NCI-H1092 (cell line): ENCODE measurements around the gene GRIN2A.

Experiments used
- DNase-seq: peaks from one replicate; lab custom pipeline; 2025; lab: John Stamatoyannopoulos, UW

GRIN2A gene

DNA sequence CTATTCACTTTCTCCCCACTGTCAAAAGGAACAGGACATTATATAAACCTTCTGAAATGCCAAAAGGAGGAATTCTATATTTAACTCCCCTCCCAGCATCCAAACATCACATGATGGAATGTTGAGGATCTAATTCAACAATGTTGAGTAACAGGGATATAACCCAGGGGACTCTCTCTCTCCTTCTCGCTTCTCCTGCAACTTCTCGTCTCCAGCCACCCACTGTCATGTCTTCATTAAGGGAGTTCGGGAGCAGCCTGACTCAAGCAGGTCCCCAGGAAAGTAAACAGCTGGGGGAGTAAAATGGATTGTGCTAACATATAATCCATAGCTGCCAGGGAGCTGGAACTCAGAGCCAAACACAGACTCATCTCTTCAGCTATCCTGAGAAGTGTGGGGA, 51.7 kb downstream of the GRIN2A start:
- no peak for DNase-seq

DNA sequence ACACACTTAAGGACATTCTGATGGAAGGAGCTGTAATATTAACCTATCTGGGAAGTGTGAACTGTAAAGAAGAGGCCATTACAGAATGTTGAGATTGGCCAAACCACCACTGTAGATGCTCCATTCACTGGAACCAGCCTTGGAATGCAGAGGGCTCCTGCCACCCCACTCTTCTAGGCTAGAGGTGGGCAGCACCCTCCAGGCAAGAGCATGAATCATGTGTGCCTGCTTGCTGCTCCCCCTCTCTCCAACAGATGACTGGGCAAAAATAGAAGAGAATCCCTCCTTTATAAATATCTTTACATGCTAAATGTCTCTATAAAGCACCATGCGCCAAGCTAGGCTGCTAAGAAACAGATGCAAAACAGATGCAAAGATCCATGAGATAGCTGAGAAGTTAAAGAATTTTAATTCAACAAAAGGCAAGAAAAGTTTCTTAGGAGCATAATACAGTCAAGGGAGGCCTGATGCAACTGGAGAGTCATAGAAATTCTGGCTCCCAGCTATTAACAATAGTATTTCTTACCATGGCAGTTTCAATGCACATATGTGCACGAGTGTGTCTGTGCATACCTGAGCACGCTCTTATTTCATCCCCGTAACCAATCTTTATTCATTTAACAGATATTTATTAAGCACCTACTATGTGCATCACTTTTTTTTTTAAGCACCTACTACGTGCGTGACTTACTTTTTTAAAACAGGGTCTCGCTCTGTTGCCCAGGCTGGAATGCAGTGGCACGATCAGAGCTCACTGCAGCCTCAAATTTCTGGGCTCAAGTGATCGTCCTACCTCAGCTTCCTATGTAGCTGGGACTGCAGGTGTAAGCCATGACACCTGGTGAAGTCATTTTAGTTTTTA, 53.6 kb downstream of the GRIN2A start:
- no peak for DNase-seq

DNA sequence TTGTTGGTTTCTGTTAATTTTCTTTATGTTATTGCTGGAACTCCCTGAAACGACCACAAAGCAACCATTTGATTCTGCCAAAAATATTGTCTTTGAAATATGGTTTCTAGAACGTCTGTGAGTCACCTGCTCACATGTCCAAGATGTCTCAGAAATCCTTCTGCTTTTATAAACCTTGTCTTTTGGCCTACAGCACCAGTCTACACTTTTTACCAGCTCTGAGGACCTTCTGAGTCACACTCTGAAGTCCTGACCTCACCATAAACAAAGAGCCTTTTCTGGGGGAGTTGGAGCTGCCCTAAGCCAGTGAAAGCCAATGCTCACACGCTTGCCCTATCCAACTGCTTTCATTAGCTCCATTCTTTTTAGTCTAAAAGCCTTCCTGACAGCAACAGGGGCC, 55.5 kb downstream of the GRIN2A start:
- no peak for DNase-seq

DNA sequence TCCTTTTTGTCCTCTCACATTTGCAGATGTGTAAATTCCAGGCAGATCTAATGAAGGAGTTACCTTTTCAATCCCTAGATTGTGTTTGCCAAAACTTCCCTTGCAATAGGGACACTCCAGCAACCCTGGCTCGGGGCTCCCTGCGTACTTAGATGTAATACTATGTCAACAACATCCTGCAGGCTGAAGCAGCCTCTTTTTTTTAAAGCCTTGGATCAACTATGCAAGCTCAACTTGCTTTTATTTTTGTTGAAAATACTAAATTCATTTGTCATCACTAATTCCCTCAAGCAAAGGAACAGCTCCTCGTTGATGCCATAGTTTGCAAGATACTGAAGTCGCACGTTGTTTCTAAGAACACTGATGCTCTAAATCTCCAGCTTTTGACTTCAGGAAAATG, 59.1 kb downstream of the GRIN2A start:
- DNase-seq, result no peak

DNA sequence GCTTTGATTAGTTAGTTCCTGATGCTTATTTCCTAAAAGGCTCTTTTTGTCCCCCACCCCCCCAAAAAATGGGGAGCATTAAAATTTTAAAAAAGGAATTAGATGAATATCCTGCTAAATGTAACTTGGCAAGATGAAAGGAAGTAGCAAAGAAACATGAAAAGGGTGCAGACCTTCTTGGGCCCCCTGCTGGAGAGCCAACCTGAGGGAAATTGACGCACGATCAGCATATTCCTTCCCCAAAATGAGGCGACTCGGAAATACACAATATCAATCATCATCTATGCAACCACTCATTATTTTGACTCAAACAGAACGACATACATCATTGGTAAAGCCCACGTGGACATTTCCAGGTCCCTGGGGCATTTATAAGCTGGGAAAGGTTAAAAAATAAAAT, 59.7 kb downstream of the GRIN2A start:
- DNase-seq, result no peak

DNA sequence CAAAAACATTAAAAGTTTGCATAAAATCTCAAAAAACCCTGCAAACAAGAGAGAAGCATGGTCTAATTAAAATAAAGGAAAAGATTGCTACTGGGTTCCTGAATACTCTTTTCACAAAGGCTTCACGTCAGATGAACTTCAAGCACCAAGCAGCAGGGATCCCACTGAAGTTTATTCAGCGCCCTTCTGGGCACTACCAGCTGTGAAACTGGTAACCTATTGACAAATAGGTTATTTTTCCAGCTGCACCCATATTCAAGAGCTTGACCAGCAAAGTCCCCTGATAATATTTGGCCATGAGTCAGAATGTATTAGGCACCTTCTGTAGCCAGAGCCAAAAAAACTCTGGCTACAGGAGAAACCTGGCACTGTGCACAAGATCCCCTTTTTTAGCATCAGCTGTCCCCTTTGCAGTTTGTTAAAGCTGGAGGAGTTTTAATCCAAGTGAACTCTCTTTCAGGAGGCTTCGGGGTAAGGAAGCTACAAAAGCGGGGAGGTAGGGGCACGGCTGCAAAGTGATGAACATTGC, 60.3 kb downstream of the GRIN2A start:
- no peak for DNase-seq

DNA sequence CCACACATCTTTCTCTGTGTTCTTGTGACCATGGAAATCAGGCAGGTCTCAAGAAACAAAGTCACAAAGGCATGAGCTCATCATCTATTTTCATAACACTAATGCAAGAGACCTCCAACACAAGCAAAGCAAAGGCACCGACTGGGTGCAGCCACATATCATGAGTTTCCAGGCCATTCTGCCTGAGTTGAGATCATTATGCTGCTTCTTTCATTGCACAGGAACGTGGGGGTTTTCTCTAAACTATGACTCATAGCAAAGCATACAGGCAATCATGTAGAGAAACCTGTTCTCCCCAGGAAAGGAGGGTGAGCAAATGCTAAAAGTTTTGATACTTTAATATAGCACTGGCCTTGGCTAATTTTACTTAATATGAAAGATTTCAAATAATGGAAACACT, 60.7 kb downstream of the GRIN2A start:
- no peak for DNase-seq

DNA sequence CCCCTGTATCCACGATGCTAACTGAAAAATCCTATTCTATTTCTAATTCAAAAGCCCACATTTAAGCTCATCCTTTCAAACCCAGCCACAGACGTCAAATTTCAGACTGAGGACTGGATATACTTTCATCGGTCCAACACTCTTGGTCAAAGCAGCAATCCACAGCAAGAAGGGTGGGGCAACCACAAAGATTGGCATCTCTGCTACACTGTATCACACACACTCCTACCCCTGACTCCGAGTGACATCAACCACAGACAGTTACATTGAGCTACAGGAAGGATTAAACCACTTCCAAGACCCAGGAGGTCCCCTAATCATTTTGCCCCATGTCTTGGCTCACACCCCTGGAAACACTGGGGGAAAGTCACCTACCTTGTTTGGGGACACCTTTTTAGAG, 61.3 kb downstream of the GRIN2A start:
- DNase-seq, result no peak

DNA sequence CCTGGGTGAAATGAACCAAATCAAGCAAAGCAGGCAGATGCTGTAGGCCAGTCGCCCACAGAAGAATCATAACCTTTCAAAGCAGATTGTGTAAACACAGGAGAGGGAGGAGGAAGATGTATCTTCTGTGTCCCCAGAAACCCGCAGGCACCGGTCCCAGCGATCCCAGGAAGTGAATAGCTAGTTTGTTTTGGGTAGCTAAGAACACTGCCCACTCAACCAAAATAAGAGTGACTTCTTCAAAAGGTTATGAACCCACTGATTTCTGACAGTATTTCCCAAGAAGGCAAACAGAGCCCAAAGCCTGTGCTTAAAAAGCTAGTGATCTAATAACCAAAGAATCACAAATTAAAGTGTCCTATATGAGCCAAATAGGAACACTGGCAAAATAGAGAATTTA, 67.8 kb downstream of the GRIN2A start:
- DNase-seq, result no peak

DNA sequence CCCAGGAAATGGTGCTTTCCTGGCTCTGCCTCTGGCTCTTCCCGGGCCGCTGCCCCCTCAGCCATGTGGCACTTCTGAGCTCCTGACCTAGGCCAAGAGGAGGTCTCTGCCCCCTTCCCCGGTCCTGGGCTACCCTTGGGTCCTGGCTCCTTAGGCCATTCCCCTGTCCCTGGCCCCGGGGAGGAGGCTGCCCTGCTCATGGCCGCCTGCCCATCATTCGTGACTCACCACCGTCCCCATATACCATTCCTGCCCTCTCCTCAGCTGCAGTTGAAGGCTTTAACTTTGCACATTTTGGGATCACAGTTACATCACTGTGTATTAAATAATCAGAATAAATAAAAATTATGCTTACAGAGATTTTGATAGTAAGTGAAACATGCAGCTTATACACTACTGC, 69.0 kb downstream of the GRIN2A start:
- no peak for DNase-seq

DNA sequence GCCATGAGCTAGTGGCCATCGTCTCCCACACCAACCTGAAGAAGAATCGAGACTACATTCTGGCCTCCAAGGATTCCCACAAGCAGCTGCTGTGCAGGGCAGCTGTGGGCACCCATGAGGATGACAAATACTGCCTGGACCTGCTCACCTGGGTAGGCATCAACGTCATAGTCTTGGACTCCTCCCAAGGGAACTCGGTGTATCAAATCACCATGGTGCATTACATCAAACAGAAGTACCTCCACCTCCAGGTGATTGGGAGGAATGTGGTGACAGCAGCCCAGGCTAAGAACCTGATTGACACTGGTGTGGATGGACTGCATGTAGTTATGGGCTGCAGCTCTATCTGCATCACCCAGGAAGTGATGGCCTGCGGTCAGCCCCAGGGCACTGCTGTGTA, 70.2 kb downstream of the GRIN2A start:
- no peak for DNase-seq

DNA sequence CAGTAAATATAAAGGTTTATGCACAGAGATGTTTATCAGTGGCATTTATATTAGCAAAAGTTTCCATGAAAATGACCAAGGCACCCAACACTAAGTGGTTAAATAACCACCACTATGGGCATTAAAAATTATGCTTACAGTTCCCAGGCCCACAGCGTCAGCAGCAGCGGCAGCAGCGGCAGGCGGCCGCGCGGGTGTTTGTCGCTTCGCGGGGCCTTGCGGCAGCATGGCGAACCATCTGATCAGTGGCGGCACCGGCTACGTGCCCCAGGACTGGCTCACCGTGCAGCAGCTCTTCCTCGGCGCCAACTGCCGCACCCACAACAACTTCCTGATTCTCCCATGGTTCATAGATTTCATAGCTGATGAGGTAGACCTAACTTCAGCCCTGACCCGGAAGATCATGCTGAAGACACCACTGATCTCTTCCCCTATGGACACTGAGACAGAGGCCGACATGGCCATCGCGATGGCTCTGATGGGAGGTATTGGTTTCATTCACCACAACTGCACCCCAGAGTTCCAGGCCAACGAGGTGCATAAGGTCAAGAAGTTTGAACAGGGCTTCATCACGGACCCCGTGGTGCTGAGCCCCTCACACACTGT, 71.0 kb downstream of the GRIN2A start:
- no peak for DNase-seq

DNA sequence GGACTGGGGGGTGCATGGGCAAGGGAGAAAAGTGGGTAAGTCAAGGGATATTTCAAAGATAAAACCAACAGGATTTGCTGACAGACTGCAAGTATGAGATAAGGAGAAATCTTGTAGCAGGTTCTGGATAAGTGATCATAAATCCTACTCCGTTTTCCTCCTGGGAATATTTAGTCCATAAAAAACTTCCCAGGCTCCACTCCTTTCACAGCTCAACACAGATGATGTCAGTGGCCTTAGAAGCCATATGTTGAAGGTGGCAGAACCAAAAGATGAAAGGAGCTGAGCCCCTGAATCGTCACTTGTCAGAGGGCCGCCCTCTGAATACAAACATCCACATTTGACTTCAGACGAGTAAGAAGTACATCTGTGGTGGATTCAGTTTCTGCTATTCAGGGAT, 71.7 kb downstream of the GRIN2A start:
- DNase-seq, result no peak

DNA sequence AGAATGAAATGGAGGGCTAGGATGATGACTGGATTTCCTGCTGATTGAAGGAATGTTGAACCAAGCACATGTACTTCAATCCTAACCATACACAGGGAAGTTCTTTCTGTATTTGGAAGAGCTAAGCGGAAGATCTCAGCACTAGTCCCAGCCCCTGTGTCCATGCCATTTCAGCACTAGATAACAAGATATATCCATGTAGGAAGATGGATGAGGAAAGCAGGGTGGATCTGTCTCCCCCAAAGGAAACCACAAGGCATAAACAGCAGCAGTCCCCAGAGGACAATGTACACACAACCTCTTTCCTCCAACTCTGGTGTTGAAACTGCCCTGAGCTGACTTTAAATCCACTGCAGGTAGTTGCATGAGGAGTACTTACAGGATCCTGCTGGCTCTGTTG, 75.1 kb downstream of the GRIN2A start:
- DNase-seq, result no peak

DNA sequence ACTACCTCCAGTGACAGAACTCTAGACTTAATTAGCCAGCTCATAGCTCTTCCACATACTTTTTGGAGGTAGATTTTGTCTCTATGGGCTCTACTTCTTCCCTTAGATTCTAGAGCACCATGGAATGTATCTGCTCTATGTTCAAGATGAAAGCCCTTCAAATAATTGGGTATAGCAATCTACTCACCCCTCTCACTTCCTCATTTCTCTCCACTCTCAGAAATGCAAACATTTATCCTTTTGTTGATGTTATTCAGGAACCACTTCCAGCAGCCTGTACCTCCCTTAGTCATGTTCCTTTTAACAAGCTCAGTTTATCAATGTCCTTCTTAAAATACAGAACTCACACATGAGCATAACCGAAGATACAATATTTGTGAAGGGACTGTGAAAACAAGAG, 78.5 kb downstream of the GRIN2A start:
- DNase-seq, result no peak

DNA sequence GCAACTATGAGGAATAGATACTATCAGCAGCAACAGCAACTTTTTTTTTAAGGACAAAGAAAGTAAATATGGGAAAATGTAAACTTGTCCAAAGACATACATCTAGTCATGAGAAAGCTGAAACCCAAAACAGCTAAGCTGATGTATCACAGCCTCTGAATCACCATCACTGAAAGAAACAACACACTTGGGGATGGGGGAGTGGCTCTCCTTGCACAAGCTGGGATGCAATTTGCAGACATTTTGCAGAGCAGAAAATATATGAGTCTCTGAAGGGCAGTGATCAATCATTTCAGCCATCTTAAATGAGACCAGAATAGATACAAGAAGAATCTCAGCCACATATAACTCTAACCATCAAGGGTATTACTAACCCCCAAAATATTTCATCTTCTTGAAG, 79.1 kb downstream of the GRIN2A start:
- DNase-seq, result no peak

DNA sequence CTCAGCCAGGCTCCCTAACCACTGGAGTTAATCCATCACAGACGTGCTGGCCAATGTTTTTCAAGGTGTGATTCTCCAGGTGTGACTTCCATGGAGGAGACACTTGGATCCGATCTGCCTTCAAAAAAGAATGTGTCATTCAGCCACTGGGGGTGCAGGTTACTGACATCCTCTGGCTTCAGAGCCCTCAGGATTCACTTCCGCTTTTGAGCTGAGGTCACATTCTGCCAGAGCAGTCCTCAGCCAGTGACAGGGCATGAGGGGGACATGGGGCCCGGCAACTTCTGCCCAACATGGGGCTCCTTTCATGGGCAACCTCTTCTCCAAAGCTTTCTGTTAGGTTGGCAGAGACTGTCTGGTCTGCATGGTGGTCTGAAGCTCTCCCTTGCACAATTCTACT, 81.4 kb downstream of the GRIN2A start:
- DNase-seq, result no peak

DNA sequence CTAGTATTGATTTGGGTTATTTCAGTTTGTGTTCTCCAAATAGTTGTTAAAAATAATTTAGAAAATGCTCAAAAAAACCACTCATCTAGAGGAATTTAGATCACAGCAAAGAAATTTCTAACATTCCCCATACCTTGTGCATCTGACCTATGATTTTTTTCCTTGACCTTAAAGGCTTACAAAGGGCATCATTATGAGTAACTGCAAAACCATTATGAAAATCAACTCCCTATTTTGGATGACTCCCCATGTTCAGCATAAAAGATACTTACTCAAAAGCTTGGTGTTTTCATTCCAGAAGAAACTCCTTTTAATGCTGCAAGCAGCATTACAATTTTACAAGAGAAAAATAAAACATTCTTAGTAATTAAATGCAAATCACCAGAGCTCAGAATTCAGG, 83.2 kb downstream of the GRIN2A start:
- no peak for DNase-seq

DNA sequence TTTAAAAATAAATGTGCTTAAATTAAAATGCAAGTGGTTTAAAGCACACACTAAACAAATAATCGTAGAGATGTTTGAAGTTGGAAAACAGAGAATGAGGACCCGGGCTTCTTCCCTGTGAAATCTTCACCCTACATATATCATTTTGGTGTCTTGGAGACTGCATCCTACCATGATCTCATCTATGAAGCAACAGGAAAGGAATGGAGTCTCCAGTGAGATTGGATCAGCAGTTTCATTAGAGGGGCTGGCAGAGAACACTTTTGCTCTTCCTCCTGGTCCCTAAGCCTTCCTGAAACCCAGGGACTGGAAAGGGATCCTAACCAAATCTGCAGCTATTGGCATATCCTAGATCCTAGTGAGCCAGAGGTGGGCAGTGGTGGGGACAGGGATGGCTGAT, 85.0 kb downstream of the GRIN2A start:
- no peak for DNase-seq

DNA sequence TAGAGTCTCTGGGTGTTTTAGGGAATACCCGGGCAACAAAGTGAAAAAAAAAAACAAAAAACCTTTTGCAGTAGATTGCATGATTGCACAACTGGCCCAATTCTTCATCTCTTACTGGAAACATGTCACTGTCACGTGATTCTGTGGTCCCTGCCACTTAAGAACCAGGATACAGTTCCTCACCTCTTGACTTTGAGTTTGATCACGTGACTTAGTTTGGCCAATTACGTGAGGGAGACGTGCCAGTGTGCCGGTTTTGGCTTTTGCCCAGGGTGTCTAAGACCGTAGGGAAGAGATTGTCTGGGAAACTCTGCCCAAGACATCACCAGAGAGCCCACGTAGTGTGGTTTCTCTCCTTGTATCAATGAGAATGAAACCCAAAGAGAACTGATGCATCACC, 88.7 kb downstream of the GRIN2A start:
- no peak for DNase-seq

DNA sequence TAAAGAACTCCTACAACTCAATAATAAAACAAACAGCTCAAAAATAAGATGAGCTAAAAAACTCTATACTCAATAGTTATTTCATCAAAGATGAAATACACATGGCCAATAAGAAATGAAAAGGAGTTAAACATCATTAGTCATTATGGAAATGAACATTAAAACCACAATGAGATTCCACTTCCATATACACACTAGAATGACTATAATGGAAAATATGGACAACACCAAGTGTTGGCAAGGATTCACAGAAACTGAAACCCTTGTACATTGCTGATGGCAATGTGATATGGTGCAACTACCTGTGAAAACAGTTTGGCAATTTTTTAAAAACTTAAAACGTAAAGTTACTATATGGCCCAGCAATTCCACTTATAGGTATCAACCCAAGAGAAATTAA, 91.4 kb downstream of the GRIN2A start:
- no peak for DNase-seq

DNA sequence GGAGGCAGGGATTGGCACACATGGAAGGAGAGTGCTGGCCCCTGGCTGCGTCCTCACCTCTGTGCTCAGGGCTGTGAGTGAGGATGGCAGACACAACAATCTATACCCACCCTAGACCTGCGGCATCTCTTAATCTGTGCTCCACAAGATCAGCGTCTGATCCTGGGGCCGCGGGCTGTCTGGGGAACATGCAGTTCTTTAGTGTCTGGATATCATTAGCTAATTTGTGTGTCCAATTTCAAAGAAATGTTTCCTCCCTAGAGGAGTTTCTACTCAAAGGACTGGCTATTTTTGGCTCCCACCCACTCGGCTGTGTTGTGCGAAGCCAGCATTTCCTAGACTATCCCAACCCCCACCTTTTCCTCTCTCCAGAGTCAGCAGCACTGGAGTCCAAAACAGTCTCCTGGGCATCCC, 93.8 kb downstream of the GRIN2A start:
- DNase-seq, result no peak

DNA sequence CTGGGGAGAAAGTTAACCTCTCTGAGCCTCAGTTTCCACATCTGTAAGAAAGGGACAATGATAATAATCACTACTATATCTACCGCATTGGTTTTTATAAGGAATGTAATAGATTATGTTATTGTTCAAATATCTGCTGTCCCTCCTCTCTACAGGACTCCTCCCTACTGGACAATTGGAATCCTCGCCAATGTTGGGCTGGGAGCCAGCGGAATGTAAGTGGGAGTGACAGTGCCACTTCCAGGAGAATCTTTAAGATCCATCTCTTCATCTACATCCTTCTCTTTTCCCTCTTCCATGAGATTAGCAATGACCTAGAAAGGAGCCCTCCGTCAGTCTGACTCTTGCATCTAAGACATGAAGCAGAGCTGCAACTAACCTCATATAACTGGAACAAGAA, 95.1 kb downstream of the GRIN2A start:
- no peak for DNase-seq

DNA sequence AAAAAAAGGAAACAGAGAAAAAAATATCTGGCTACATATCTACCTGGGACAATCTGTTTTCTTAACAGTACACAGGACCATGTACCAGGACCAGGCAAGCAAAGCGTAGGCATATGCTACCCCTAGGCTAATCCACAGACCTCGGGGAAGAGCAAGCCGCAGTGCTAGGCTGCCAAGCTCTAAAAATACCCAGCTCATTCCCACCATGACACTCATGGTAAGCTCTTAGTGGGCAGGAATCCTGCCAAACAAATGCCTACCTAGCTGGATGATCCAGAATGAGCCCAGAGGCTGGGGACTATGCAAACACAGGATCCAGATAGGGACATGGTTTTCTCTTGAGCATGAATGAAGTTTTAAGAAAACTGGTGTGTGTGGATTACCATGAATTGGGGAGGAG, 95.6 kb downstream of the GRIN2A start:
- DNase-seq, result no peak
